ENCODE data around the gene OVAAL. TPM values are rescaled to one million over a fixed set of nuclear protein-coding genes. Genes with fewer than 3 reads are reported as not detected.

Gene OVAAL
- total RNA-seq, 2 donors from 2014 or later, result 0.70 to 2.0 TPM

GRCh38 chr1:180567654-180568053 is 8.9 kb downstream of the OVAAL start:
- H3K4me3 ChIP-seq, result no peak overlapping the region
- no peak overlapping the region for H3K27ac ChIP-seq
- H3K9me3 ChIP-seq, result no peaks in the 10 kb centered on the region
- no peak for DNase-seq (ENCODE audit: low spot score)
- no peaks in the 10 kb centered on the region for H3K36me3 ChIP-seq
- H3K27me3 ChIP-seq, result no peaks in the 10 kb centered on the region
- TF ChIP-seq CTCF (IDR thresholded peaks at IDR 0.05), result no peak
- peaks cover 0 to 19% of the 10 kb centered on the region in 2 donors for H3K4me1 ChIP-seq

- Histone ChIP-seq H3K4me1 (peaks cover 0 to 13% of the 10 kb centered on the region in 2 donors), H3K9me3 (no peaks in the 10 kb centered on the region), H3K27me3 (no peaks in the 10 kb centered on the region), H3K27ac (no peak overlapping the region), H3K36me3 (no peaks in the 10 kb centered on the region), H3K4me3 (no peak overlapping the region)
- no peak for TF ChIP-seq CTCF (IDR thresholded peaks at IDR 0.05)
- DNase-seq (ENCODE audit: low spot score), result no peak
These were observed 9.4 kb downstream of the OVAAL start for GRCh38 chr1:180568184-180568583.

- Histone ChIP-seq H3K27ac (no peak overlapping the region), H3K4me1 (no peaks in the 10 kb centered on the region), H3K27me3 (no peaks in the 10 kb centered on the region), H3K4me3 (no peak overlapping the region), H3K36me3 (no peaks in the 10 kb centered on the region), H3K9me3 (no peaks in the 10 kb centered on the region)
- TF ChIP-seq CTCF (IDR thresholded peaks at IDR 0.05), result no peak
- no peak for DNase-seq (ENCODE audit: low spot score)
These were observed 12.5 kb downstream of the OVAAL start for GRCh38 chr1:180571060-180571831.

GRCh38 chr1:180571832-180572636 is 13.3 kb downstream of the OVAAL start:
- no peaks in the 10 kb centered on the region for H3K36me3 ChIP-seq
- H3K27ac ChIP-seq, result no peak overlapping the region
- no peaks in the 10 kb centered on the region for H3K27me3 ChIP-seq
- no peak overlapping the region for H3K4me3 ChIP-seq
- TF ChIP-seq CTCF (IDR thresholded peaks at IDR 0.05), result no peak
- no peaks in the 10 kb centered on the region for H3K4me1 ChIP-seq
- DNase-seq (ENCODE audit: low spot score), result no peak
- no peaks in the 10 kb centered on the region for H3K9me3 ChIP-seq

- Histone ChIP-seq H3K4me3 (no peak overlapping the region), H3K27ac (no peak overlapping the region), H3K27me3 (no peaks in the 10 kb centered on the region), H3K36me3 (no peaks in the 10 kb centered on the region), H3K9me3 (no peaks in the 10 kb centered on the region), H3K4me1 (no peaks in the 10 kb centered on the region)
- DNase-seq (ENCODE audit: low spot score), result no peak
- TF ChIP-seq CTCF (IDR thresholded peaks at IDR 0.05), result no peak
These were observed 14.0 kb downstream of the OVAAL start for GRCh38 chr1:180572760-180573159.

All from right atrium auricular region (tissue), 2 donors.